Hematopoietic multipotent progenitor cell treated with erythropoietin and hydrocortisone succinate and interleukin-3 and kit ligand, for 4 days (in vitro differentiated cells): ENCODE results near the gene ZFAND3.

Source experiments
- DNase-seq: peaks from one replicate; pipeline ENCODE4 v3.0.0-alpha.2; 2015

The ZFAND3 gene

DNA sequence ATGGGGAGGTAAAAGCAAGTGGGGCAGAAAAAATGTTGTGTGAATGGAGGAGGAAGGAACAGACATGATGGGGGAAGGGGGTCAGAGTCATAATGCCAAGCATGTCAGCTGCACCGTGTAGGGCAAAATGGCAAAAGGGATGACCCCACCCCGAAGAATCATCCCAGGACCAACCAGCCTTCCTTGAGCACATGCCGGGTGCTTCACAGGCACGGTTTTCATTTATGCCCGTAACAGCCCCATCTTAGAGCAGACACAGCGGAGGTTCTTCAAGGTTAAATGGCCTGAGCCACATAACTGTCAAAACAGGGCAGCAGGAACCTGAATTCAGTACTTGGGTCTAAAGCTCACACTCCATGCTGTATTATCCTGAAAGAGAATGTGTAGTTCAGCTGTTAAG is 322.2 kb downstream of the ZFAND3 start:
- DNase-seq: no peak

DNA sequence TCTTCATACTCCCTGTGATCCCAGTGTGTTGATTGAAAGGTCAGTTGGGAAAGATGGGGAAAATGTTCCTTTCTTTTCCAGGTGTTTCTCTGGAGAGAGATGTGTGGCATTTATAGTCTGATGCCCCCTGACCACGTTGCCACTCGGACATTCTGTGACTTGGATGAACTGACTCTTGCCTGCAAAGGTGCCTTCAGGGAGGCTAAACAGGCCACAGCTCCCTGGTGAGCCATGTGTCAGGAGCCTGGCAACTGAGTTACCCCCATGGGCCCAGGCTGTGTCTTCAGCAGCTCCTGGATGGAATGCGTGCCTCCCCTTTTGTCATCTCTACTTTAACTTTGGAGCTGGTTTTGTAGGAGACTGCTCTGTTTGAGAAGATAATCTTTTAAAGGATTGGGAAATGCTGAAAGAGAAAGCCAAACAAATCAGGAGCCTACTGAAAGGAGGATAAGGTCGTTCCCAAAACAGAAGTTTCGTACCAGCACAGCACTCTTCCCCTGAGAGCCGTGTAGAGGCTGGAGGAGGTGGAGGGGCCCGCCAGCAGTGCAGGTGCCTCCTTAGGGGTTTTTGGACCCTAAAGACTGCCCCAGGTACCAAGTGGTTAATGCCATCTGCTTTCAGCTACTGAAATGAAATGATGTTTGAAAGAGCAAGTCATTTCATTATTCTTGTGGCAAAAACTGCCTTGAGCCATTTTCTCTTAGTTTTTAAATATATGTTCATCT is 322.8 kb downstream of the ZFAND3 start:
- no peak for DNase-seq

DNA sequence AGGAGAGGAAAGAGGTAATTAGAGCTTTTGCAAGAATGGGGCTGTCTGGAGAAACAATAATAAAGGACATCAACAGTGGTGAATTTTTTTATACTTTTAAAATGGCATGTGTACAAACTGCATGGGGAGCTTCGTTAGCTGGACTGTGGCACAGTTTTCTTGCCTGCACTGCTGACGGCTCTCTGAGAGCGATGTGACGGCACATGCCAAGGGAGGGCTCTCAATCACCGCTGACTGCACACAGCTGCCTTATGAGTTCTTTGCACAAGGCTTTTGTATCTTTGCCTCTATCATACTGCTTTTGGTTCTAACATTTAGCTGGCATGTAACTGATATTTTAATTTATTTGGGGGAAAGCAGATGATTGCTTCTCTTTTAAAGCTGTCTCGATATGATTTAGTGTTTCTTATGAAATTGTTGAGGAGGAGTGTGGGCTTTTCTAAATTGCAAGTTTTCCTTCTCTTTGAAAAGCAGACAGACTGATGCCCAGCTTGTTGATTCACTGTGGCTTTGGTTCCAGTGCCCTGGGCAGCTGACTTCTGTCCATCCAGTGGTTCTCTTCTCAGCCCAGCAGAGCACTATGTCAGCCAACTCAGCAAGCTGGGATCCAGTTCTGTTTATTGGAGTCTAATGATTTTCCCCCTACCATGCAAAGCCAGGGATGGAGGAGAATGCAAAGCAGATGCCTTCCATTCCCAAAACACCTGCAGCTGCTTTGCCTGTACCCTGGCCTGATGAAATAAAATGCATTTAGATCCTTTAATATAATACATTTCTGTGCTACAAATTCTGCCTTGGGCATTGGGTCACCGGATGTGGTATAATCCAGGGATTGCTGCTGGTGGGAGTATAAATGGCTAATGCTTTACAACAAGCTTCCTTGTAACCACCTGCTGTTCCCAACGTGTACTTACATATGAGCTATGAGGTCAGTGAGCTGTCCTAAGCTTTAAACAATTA is 323.9 kb downstream of the ZFAND3 start:
- no peak for DNase-seq

DNA sequence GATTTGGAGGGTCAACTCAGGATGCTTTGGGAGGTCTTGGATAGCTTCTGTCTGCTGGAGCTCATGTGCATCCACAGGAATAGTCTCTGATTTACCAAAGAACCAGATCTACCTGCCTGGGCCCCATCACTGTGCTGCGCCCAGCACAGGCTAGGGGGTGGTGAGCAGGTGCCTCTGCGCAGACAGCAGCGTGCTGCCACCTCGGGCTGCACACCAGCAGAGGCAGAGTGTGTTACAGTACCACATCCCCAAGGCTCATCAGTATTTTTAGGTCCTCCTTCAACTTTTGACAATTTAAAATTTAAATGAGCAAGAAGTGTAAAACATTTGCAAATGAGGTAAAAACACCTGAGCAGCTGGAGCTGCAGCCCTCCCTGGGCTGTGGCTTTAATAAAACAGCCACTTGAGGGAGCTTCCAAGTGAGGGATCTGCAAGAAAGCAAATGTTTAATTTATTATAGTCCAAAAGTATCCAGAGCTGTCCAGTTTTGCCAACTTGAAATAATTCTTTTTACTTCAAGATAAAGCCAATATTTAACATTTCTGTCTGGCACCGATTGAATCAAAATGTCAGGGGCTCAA is 324.9 kb downstream of the ZFAND3 start:
- no peak for DNase-seq

DNA sequence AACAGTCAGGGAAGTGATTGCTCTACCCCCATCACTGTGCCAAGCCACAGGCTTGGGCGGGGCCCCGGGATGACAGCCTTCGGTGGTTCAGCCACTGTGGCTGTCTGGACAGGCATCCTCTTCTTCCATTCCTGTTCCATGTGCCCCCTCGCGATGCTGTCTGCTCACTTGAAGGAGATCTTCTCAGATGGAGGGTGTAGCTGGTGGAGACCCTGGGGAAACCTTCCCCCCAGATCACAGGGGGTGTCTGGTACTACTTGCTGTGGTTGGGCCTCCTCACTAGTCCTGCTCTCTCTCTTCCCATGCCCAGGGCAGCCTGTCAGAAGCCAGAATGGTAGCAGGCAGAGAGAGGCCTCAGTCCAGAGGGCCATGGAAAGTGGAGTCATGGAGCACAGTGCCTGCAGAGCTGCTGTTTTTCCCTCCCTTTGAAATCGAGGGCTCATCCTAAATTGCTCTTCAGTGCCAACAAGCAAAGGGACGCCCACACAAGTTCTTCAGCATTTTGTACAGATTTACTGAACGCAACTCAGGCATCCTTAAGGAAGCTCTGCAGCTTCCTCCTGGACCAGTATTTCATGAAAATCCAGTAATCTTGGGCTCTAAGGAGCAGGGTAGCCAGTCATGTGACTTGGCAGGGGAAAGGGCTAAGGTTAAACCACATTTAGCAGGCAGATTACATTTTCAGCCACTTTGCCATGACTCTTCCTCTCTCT is 326.6 kb downstream of the ZFAND3 start:
- DNase-seq: peak; percentile 30

DNA sequence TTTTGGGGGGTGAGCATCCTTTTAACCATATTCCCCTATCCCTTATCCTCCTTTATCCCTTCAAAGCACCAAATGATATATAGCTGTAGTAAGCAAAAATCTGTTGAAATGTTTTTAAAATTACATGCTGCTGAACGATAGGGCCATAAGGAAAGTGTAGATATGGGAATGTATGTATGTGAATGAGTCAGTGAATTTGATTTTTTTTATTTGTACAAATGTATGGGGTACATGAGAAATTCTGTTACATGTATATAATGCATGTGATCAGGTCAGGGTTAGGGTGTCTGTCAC is 327.2 kb downstream of the ZFAND3 start:
- no peak for DNase-seq

DNA sequence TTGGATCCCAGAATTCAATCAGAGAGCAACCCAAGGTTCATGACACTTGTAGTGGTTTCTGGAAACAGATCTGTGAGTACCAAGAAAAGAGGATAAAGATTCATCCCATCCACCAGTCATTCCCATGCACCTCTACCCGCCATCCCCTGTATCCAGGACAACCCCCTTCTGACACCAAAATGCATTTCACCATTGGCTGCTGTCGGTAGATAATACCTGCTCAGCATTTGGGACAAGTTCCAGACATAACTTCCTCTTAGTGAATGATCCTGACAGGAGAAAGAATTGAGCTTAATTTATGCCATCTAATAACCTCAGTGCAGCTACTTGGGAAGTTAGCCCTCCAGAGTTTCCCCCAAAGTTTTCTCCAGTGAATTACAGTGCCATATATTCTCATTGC is 329.1 kb downstream of the ZFAND3 start:
- DNase-seq: no peak

DNA sequence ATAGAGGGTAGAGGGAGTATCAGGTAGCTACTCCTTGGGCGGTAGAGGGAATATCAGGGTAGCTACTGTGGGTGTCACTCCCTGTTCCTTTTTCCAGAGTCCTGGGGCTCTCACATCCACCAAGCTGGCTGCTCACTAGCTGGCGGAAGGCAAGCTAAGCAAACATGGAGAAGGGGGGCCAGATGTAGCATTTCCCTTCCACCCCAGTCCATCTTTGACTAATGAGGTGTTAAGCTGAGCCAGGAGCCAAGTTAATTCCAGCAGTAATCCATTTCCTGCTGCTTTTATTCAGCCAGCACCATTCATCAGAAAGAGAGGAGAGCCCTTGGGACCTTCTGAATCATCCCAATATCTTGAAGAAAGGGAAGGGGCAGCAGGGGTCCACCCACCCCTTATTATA is 330.0 kb downstream of the ZFAND3 start:
- no peak for DNase-seq

DNA sequence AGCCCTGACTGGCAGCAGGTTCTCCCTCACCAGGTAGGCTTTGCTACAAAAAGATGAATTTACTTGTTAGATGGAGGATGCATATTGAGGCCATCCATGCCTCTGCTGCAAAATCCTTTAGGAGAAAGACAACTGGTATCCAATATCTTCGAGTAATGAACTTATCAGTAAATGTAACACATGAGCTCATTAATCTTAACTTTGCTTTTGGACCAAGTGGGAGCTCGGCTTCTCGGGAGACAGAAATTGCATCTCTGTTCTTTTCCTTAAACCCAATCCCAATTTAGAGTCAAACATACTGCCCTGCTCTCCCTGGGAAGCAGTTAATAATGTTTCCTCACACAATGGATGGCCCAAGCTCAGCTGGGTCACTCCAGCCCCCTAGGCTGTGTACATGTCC is 330.5 kb downstream of the ZFAND3 start:
- no peak for DNase-seq

DNA sequence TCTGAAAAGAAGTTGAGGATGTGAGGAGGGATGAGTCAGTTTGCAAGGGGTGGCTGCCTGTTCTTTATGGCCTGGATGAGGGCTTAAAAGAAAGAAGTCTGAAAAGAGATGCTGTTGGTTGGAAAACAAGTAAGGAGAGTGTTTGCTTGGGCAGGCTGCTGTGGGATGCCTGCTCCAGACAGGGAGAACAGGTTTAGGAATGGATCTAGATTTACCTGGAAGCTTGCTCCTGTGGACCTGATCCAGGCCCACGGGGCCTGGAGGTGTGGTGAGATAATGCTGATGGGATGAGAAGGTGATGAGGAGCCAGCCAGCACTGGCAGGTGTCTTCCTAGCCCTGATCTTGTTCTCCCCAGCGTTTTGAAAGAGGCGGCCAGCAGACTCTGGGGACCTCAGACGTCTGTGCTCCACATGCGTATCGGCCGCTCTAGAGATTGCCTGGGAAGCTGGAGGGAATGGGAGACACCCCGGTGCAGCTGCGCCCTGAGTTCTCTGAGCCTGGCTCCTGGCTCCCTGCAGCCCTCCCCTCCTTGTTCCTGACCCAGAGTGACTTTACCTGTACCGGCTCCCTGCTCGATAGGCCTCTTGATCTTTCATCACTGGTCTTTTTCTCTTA is 331.3 kb downstream of the ZFAND3 start:
- DNase-seq: no peak

DNA sequence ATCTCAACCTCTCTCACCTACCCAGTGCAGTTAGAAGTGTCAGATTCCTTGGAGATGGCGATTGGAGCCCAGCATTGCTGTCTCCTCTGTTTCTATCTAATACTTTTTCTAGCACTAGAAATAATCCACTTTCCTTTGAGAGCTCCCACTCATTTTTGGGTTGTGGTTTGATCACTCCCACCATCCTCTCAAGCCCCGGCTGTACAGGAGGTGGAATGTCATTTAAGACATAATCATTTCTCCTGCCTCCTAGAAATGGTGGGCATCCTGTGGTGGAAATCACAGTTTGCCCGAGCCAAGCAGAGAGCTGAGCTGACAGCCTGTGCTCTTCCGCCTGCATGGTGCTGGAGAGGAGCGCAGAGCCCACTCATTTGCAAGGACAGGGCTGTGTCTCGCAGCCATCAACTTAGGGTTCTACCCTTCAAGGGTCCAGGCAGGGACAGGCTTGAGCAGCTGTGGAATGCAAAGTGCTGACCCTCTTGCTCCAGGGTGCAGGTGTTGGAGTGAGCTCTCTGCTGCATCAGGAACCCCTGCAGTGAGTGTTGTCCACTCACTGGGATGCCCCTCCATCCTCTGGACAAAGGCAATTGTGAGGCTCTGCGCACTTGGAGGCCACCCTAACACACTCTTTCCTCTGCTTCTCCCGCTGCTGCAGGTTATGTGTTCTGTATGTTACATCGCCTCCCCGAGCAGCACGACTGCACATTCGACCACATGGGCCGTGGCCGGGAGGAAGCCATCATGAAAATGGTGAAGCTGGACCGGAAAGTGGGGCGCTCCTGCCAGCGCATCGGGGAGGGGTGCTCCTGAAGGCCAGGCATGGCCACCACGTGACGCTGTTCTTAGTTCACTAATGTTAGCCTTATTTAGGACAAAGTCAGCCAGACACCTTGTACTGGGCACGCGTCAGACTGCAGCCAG is 332.3 kb downstream of the ZFAND3 start:
- DNase-seq: no peak

DNA sequence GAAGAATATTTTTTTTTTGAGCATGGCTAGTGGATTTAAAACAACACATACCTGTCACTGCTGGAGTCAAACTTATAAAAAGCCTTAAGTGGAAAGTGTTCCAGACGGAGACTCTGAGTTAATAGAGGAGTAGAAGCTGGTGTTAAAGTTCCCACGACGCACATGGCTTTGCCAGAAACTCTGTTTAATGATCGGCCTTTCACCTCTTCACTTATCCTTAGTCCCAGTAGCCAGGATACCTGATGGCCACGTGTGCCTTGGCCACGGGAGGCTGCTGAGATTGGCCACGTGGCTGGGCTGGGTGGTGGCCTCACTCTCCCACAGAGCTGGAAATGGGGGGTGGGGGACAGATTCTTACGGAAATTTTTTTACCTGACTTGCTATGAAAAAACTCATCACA is 333.1 kb downstream of the ZFAND3 start:
- no peak for DNase-seq

DNA sequence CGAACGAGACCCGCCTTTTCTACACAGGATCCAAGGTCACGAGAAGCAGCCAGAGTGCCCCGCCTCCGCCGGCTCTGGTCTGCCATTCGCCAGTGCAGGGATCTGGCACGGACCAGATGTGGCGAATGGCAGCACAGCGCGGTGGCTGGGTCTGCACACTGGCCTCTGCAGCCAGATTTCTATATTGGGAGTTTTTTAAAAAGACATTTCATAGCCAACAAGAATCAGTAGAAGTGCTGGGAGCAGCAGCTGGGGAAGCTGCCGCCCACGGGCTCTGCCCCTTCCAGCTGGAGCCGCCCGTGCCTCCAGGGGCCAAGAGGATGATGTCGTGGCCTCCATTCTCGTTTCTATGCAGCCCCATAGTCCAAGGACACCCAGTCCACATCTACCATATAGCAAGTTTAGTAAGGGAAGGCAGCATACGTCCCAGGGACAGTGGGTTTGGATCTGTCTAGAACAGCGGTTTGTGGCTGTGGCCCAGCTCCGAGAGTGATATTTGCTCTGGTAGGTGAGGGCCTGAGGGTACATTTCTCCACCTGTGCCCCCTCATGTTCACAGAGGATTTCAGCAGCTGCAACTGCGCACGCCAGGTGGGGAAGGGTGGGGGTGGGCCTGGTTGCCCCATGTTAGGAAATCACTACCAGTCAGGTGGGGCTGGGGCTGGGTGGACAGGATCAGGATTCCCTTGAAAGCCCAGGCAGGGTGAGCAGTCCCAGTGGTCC is 333.7 kb downstream of the ZFAND3 start:
- DNase-seq: no peak

DNA sequence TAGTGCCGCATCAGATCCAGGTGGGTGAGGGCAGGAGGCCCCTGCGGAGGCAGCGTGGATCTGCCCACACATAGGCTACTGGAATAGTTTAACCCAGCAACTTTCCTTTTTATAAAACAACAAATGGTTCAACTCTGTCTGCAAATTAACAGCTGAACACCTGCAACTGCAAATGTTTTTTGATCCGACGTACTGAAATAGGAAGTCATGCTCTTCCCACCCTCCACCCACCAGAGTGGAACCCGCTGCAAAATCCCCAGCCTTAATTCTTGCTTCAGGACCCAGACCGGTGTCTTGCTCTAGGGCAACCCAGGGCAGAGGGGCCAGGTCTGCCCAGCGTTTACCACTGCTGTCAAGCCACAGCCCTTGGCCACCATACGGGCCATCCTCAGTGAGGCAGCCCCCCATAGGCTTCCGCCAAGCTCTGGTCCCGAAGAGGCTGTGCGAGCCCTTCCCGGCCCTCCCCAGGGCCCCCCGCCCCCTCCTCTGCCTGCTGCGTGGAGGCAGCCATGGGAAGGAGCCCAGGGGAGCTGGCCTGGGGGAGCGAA is 334.3 kb downstream of the ZFAND3 start:
- DNase-seq: no peak

DNA sequence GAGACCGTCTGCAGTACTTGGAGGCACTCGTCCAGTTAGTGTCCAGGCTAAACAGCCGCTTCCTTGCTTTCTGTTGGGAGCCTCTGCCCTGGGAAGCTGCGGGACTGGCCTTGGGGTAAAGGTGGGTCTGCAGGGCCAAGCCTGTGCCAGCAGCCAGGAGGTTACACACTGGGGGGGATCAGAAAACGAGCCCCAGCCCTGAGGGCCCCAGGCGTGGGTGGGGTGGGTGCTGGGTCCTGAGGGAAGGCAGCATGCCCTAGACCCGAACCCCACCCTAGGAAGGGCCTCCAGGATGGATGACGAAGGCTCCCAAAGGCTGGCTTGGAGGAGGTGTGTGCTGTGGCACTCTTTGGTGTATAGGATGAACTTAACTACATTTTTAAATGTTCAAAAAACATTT is 335.2 kb downstream of the ZFAND3 start:
- no peak for DNase-seq

DNA sequence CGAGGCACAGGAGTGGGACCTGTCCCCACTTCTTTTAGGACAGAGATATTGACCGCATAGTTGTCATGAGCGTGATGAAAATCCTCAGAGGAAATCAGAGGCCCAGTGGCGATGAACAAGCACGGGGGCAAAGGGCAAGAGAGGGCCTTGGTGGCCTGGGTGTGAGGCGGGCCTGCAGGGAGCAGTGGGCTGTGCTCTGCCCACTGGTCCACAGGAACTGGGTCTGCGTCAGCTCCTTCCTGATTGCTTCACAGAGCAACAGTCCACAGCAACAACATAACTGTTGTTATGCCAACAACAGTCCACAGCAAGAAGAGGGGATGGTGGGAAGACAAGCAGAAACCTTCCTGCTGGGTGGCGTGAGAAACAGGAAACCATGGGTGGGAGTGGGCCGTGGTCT is 335.6 kb downstream of the ZFAND3 start:
- DNase-seq: peak; percentile 27

DNA sequence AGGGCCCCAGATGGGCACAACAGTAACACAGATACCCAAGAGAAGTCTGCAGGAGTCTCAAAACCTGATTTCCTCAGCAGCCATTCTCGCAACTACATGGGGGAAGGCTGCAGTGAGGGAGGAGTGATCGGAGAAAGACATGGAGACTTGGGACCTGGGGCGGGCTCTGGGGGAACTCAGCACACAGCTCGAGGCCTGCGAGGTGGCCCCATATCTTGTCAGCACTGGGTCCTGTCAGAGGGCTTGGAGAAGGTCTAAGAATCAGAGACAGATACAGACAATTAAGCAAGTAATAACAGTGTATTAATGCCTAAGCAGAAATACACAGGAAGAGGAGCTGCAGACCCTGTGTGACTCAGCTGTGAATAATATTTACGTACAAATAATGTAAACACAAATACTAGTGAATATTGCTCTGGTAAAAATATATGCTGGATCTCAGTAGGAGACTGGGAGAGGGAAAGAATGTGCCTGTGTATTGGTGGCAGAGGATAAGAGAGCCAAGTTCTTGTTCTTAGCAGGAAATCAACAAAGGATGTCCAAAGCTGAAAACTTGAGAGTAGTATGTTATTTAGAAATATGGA is 336.2 kb downstream of the ZFAND3 start:
- no peak for DNase-seq

DNA sequence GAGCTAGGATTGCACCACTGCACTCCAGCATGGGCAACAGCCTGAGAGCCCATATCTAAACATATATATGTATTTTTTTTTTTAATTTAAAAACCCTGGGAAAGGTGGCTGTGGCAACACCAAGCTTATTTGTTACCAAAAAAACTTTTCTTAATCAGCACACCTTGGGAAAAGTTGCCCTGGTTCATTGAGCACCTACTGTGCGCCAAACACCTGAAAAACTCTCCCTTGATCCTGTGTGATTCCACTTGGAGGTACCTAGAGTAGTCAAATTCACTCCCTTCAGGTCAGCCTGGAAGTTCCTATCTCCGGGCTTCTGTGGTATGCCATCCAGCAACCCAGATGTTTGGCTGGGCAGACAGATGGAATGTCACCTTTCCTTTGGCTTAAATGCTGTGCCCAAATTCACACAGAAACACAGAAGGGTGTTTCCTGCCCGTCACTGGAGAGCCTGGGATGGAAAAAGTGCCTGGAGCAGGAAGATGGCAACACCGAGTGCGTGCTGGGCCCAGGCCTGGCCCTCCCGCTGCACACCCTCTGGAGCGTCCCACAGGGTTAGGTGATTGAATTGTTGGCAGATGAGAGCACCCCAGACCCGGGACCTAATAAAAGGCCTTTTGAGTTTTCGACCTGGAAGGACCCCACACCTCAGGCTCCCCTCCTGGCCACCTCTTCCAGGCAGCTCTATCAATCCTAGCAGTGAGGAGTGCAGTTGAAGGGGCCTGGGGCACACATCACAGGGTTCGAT is 337.5 kb downstream of the ZFAND3 start:
- DNase-seq: no peak

DNA sequence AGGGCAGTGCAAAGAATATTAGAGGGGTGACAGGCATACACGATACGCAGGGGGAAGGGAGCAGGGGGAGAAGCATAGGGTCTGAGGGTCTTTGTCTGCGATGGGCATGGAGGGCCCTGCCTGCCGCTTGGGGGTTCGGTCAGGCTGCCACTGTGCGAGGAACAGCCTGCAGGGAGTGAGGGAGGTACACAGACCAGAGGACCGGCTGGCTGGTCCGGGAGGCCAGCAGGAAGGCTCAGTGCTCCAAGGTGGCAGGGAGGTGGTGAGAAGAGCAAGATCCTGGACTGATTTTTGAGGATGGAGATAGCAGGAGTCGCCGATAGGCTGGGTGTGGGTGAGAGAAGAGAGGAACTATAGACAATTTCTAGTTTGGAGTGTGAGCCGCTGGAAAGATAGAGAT is 338.4 kb downstream of the ZFAND3 start:
- no peak for DNase-seq
